Naive thymus-derived CD4-positive, alpha-beta T cell (primary cell): ENCODE data around the gene OSGIN1. TPM values are rescaled to one million over a fixed set of nuclear protein-coding genes. Genes with fewer than 3 reads are reported as not detected.

Experiments
- ATAC-seq: fragments of 150-1000 bp; cut with Tn5 transposase; 2 replicates; pipeline ENCODE4 v1.10.0; 2021; ENCODE audit warnings: mild to moderate bottlenecking, moderate library complexity
- CTCF ChIA-PET: fragments of 350-600 bp; sonication (Branson Sonifier 250); formaldehyde crosslinking; loops from one replicate; lab custom pipeline; 2021; ENCODE audit warnings: antibody characterized with exemption; lab: Charles Lee
- POLR2A ChIA-PET: fragments of 350-600 bp; sonication (Branson Sonifier 250); formaldehyde crosslinking; loops from one replicate; lab custom pipeline; 2021; ENCODE audit warnings: antibody characterized with exemption, inconsistent platforms; lab: Charles Lee
- DNase-seq, 9 donors: peaks; one replicate each; pipeline versions ENCODE4 v3.0.0 to v3.0.0-alpha.2; 2020 to 2022; ENCODE audit warnings: mixed read lengths in 1 of 9
- H3K27ac ChIP-seq: one replicate; pipeline ENCODE4 v1.7.0; 2013; ENCODE audit warnings: mild to moderate bottlenecking, low read depth, low read length, moderate library complexity
- H3K27me3 ChIP-seq, 2 donors: one replicate each; pipeline ENCODE4 v1.7.0; 2013; ENCODE audit warnings: low read length in 2 of 2, mild to moderate bottlenecking in 2 of 2, moderate library complexity in 2 of 2; ENCODE audit not compliant: control insufficient read depth in 2 of 2, insufficient read depth in 2 of 2
- H3K36me3 ChIP-seq, 3 experiments: 1 replicate in 2 of 3; 2 replicates in 1 of 3; pipeline ENCODE4 v1.7.0; 2013; ENCODE audit warnings: low read length in 3 of 3, mild to moderate bottlenecking in 3 of 3, moderate library complexity in 1 of 3; ENCODE audit not compliant: insufficient read depth in 3 of 3, control insufficient read depth in 2 of 3
- H3K4me1 ChIP-seq, 2 donors: one replicate each; pipeline ENCODE4 v1.7.0; 2013; ENCODE audit warnings: low read length in 2 of 2, mild to moderate bottlenecking in 2 of 2, moderate library complexity in 1 of 2; ENCODE audit not compliant: control insufficient read depth in 2 of 2, insufficient read depth in 2 of 2
- H3K4me3 ChIP-seq: 2 replicates; pipeline ENCODE4 v1.7.0; 2013; ENCODE audit warnings: mild to moderate bottlenecking, low read length
- H3K9me3 ChIP-seq, 3 experiments: 1 replicate in 2 of 3; 2 replicates in 1 of 3; pipeline ENCODE4 v1.7.0; 2013; ENCODE audit warnings: low read length in 3 of 3; ENCODE audit not compliant: control insufficient read depth in 2 of 3
- H3K27ac Mint-ChIP-seq, 9 donors: one replicate each; pipeline ENCODE4 v1.8.0; 2020 to 2022; ENCODE audit warnings: mixed read lengths in 9 of 9, mild to moderate bottlenecking in 8 of 9, moderate library complexity in 5 of 9, inconsistent platforms in 2 of 9
- H3K27me3 Mint-ChIP-seq, 5 donors: one replicate each; pipeline ENCODE4 v1.8.0; 2021 to 2022; ENCODE audit warnings: mixed read lengths in 5 of 5, mild to moderate bottlenecking in 1 of 5
- H3K36me3 Mint-ChIP-seq, 5 donors: one replicate each; pipeline ENCODE4 v1.8.0; 2020 to 2022; ENCODE audit warnings: mixed read lengths in 5 of 5, mild to moderate bottlenecking in 3 of 5, inconsistent platforms in 1 of 5
- H3K4me1 Mint-ChIP-seq, 7 donors: one replicate each; pipeline ENCODE4 v1.8.0; 2020 to 2022; ENCODE audit warnings: mixed read lengths in 7 of 7, mild to moderate bottlenecking in 3 of 7, inconsistent platforms in 1 of 7
- H3K4me3 Mint-ChIP-seq, 10 donors: one replicate each; pipeline ENCODE4 v1.8.0; 2020 to 2022; ENCODE audit warnings: mild to moderate bottlenecking in 10 of 10, mixed read lengths in 10 of 10, moderate library complexity in 6 of 10, inconsistent platforms in 2 of 10
- H3K9me3 Mint-ChIP-seq, 11 donors: one replicate each; pipeline ENCODE4 v1.8.0; 2020 to 2022; ENCODE audit warnings: mixed read lengths in 11 of 11, mild to moderate bottlenecking in 4 of 11, inconsistent platforms in 1 of 11, moderate library complexity in 1 of 11
- intact Hi-C, 2 donors: fragments of 100-400 bp; cut with micrococcal nuclease; formaldehyde crosslinking; loops; one replicate each; pipeline ENCODE4 v1.15.1; 2023
- polyA plus RNA-seq, 2 donors: library from polyadenylated mRNA; unstranded; fragments of 300-500 nt; fragmentation: Illumina TruSeq; gene quantifications; one replicate each; pipeline ENCODE4 v1.2.3, GENCODE V29; 2021
- total RNA-seq, 6 experiments: library from RNA in 5 of 6; stranded (reverse) in 5 of 6; gene quantifications; 1 replicate in 5 of 6; 2 replicates in 1 of 6; pipeline ENCODE4 v1.2.3 and lab custom pipeline; 2021 to 2026

OSGIN1 gene
- total and polyA plus RNA-seq, 7 experiments from 2014 or later: 0.34 to 8.4 (median 1.1) TPM; not detected in 1

GRCh38 chr16:83917152-83918120, 35.6 kb upstream of the OSGIN1 start:
- intact Hi-C loops: no loop called here
- Histone ChIP-seq H3K4me3 (no peak overlapping the region), H3K27me3 (no peaks in the 10 kb centered on the region), H3K9me3 (no peaks in the 10 kb centered on the region), H3K27ac (no peak overlapping the region), H3K4me1 (no peaks in the 10 kb centered on the region), H3K36me3 (peaks cover 0 to 68% (median 7%) of the 10 kb centered on the region in 3 experiments)
- ChIA-PET CTCF (no interaction called here), POLR2A (no interaction called here)
- DNase-seq (no peak), ATAC-seq (no peak)
- Mint-ChIP-seq H3K4me3 (no peak overlapping the region), H3K27ac (no peak overlapping the region), H3K9me3 (peaks cover 0 to 5% (median 0%) of the 10 kb centered on the region in 11 donors), H3K27me3 (no peaks in the 10 kb centered on the region), H3K4me1 (peaks cover 0 to 27% (median 3%) of the 10 kb centered on the region in 7 donors), H3K36me3 (peaks cover 21 to 61% (median 36%) of the 10 kb centered on the region in 5 donors)

- peaks cover 0 to 24% (median 2%) of the 10 kb centered on the region in 7 donors for H3K4me1 Mint-ChIP-seq
- H3K27ac ChIP-seq: no peak overlapping the region
- no peaks in the 10 kb centered on the region for H3K27me3 Mint-ChIP-seq
- peaks cover 0 to 34% (median 9%) of the 10 kb centered on the region in 3 experiments for H3K36me3 ChIP-seq
- ChIA-PET POLR2A (no interaction called here), CTCF (no interaction called here)
- peaks cover 19 to 42% (median 29%) of the 10 kb centered on the region in 5 donors for H3K36me3 Mint-ChIP-seq
- H3K4me3 Mint-ChIP-seq: no peak overlapping the region
- no peak for ATAC-seq
- H3K27ac Mint-ChIP-seq: no peak overlapping the region
- DNase-seq: no peak
- H3K27me3 ChIP-seq: no peaks in the 10 kb centered on the region
- H3K9me3 ChIP-seq: no peaks in the 10 kb centered on the region
- H3K4me1 ChIP-seq: no peaks in the 10 kb centered on the region
- intact Hi-C loops: no loop called here
- no peak overlapping the region for H3K4me3 ChIP-seq
- peaks cover 0 to 5% (median 0%) of the 10 kb centered on the region in 11 donors for H3K9me3 Mint-ChIP-seq
Observed at GRCh38 chr16:83920894-83921491, 32.0 kb upstream of the OSGIN1 start.

GRCh38 chr16:83923581-83924365, 29.3 kb upstream of the OSGIN1 start:
- ChIA-PET POLR2A (no interaction called here), CTCF (no interaction called here)
- no peak overlapping the region for H3K27ac Mint-ChIP-seq

GRCh38 chr16:83924686-83925085, 28.4 kb upstream of the OSGIN1 start:
- DNase-seq (no peak), ATAC-seq (no peak)
- ChIA-PET POLR2A (no interaction called here), CTCF (no interaction called here)
- Histone ChIP-seq H3K27ac (no peak overlapping the region), H3K27me3 (no peaks in the 10 kb centered on the region), H3K9me3 (no peaks in the 10 kb centered on the region), H3K36me3 (peaks cover 0 to 7% (median 3%) of the 10 kb centered on the region in 3 experiments), H3K4me3 (no peak overlapping the region), H3K4me1 (no peaks in the 10 kb centered on the region)
- Mint-ChIP-seq H3K4me3 (no peak overlapping the region), H3K27me3 (no peaks in the 10 kb centered on the region), H3K9me3 (no peaks in the 10 kb centered on the region), H3K4me1 (peaks cover 0 to 12% (median 4%) of the 10 kb centered on the region in 7 donors), H3K27ac (no peak overlapping the region), H3K36me3 (peaks cover 0 to 12% (median 8%) of the 10 kb centered on the region in 5 donors)
- intact Hi-C loops: no loop called here

More at GRCh38 chr16:83923581-83924365, 29.3 kb upstream of the OSGIN1 start:
- intact Hi-C loops: no loop called here
- H3K4me3 ChIP-seq: no peak overlapping the region
- ATAC-seq (no peak), DNase-seq (no peak)
- no peaks in the 10 kb centered on the region for H3K4me1 ChIP-seq
- H3K27me3 ChIP-seq: no peaks in the 10 kb centered on the region
- Mint-ChIP-seq H3K4me3 (no peak overlapping the region), H3K4me1 (peaks cover 0 to 21% (median 4%) of the 10 kb centered on the region in 7 donors), H3K27me3 (no peaks in the 10 kb centered on the region), H3K9me3 (no peaks in the 10 kb centered on the region), H3K36me3 (peaks cover 7 to 21% (median 16%) of the 10 kb centered on the region in 5 donors)
- peaks cover 0 to 12% (median 3%) of the 10 kb centered on the region in 3 experiments for H3K36me3 ChIP-seq
- no peaks in the 10 kb centered on the region for H3K9me3 ChIP-seq
- no peak overlapping the region for H3K27ac ChIP-seq

- no peak for ATAC-seq
- H3K27me3 Mint-ChIP-seq: no peaks in the 10 kb centered on the region
- peak overlapping the region in 1 of 9 donors; percentile 70 for H3K27ac Mint-ChIP-seq
- peaks cover 0 to 11% (median 4%) of the 10 kb centered on the region in 7 donors for H3K4me1 Mint-ChIP-seq
- CTCF ChIA-PET: interaction anchor here (1.0 kb wide), 1 partner anchor 251 kb away, joined by 3 read pairs; no protein-coding TSS in a partner anchor
- no peaks in the 10 kb centered on the region for H3K4me1 ChIP-seq
- no peaks in the 10 kb centered on the region for H3K9me3 ChIP-seq
- no peak for DNase-seq
- intact Hi-C loops: no loop called here
- no peaks in the 10 kb centered on the region for H3K9me3 Mint-ChIP-seq
- no peak overlapping the region for H3K4me3 Mint-ChIP-seq
- peaks cover 0 to 11% (median 7%) of the 10 kb centered on the region in 5 donors for H3K36me3 Mint-ChIP-seq
- H3K4me3 ChIP-seq: no peak overlapping the region
- H3K27ac ChIP-seq: no peak overlapping the region
- H3K36me3 ChIP-seq: peaks cover 0 to 4% (median 3%) of the 10 kb centered on the region in 3 experiments
- POLR2A ChIA-PET: no interaction called here
- H3K27me3 ChIP-seq: no peaks in the 10 kb centered on the region
Observed at GRCh38 chr16:83925095-83925905, 27.7 kb upstream of the OSGIN1 start.
